ENCODE measurements around the gene EIF2S3B.
"Not testable (repeated sequence)": the region's sequence is repeated elsewhere in the genome, so short reads cannot be mapped to it uniquely, and the experiment has no call there.

The EIF2S3B gene

GRCh38 chr12:10505620-10506019 lies at the start of gene EIF2S3B:
Gene EIF2S3B (plus strand): TSS chr12:10505890. CDS start chr12:10505903, 13 bp downstream.
- no peaks in the 10 kb centered on the region for H3K4me1 ChIP-seq (ENCODE audit: insufficient read depth, low read length)
- no peak within 1 kb of the TSS for H3K9ac ChIP-seq (ENCODE audit: low read depth, low read length)
- no peaks in the 10 kb centered on the region for H3K36me3 ChIP-seq (ENCODE audit: insufficient read depth, low read depth, low read length)
- no peak within 1 kb of the TSS for H3K27ac ChIP-seq (ENCODE audit: low read length)
- H3K27me3 ChIP-seq (ENCODE audit: insufficient read depth, low read length), result no peaks in the 10 kb centered on the region
- H3K4me3 ChIP-seq (ENCODE audit: low read length), result no peak within 1 kb of the TSS
- no peaks in the 10 kb centered on the region for H3K9me3 ChIP-seq (ENCODE audit: insufficient read depth, low read depth, low read length)

- H3K27me3 ChIP-seq (ENCODE audit: insufficient read depth, low read length), result no peaks in the 10 kb centered on the region
- no peak overlapping the region for H3K4me3 ChIP-seq (ENCODE audit: low read length)
- no peak overlapping the region for H3K27ac ChIP-seq (ENCODE audit: low read length)
- no peaks in the 10 kb centered on the region for H3K36me3 ChIP-seq (ENCODE audit: insufficient read depth, low read depth, low read length)
- H3K9me3 ChIP-seq (ENCODE audit: insufficient read depth, low read depth, low read length), result no peaks in the 10 kb centered on the region; the same call in 1 of the 2 replicates
- no peak overlapping the region for H3K9ac ChIP-seq (ENCODE audit: low read depth, low read length)
- peaks cover 5% of the 10 kb centered on the region; the same call in 1 of the 2 replicates for H3K4me1 ChIP-seq (ENCODE audit: insufficient read depth, low read length)
These were observed 48.8 kb upstream of the EIF2S3B start for GRCh38 chr12:10456856-10457255.

GRCh38 chr12:10457760-10458159 lies 47.9 kb upstream of the EIF2S3B start:
- H3K27ac ChIP-seq (ENCODE audit: low read length), result peak overlapping the region; percentile 42
- H3K4me3 ChIP-seq (ENCODE audit: low read length), result peak overlapping the region; percentile 37; the same call in 1 of the 2 replicates
- no peaks in the 10 kb centered on the region for H3K27me3 ChIP-seq (ENCODE audit: insufficient read depth, low read length)
- H3K9me3 ChIP-seq (ENCODE audit: insufficient read depth, low read depth, low read length), result no peaks in the 10 kb centered on the region; the same call in 1 of the 2 replicates
- peaks cover 5% of the 10 kb centered on the region; the same call in 1 of the 2 replicates for H3K4me1 ChIP-seq (ENCODE audit: insufficient read depth, low read length)
- H3K36me3 ChIP-seq (ENCODE audit: insufficient read depth, low read depth, low read length), result no peaks in the 10 kb centered on the region
- H3K9ac ChIP-seq (ENCODE audit: low read depth, low read length), result peak overlapping the region; percentile 39; the same call in 1 of the 2 replicates

GRCh38 chr12:10466311-10466710 lies 39.4 kb upstream of the EIF2S3B start:
- H3K9ac ChIP-seq (ENCODE audit: low read depth, low read length), result no peak overlapping the region
- no peak overlapping the region for H3K4me3 ChIP-seq (ENCODE audit: low read length)
- no peaks in the 10 kb centered on the region for H3K4me1 ChIP-seq (ENCODE audit: insufficient read depth, low read length)
- H3K27me3 ChIP-seq (ENCODE audit: insufficient read depth, low read length), result no peaks in the 10 kb centered on the region
- H3K36me3 ChIP-seq (ENCODE audit: insufficient read depth, low read depth, low read length), result no peaks in the 10 kb centered on the region
- no peaks in the 10 kb centered on the region for H3K9me3 ChIP-seq (ENCODE audit: insufficient read depth, low read depth, low read length)
- H3K27ac ChIP-seq (ENCODE audit: low read length), result no peak overlapping the region

GRCh38 chr12:10469701-10470100 lies 36.0 kb upstream of the EIF2S3B start:
- Histone ChIP-seq H3K4me1 (ENCODE audit: insufficient read depth, low read length) (no peaks in the 10 kb centered on the region), H3K9me3 (ENCODE audit: insufficient read depth, low read depth, low read length) (no peaks in the 10 kb centered on the region), H3K4me3 (ENCODE audit: low read length) (no peak overlapping the region), H3K27me3 (ENCODE audit: insufficient read depth, low read length) (no peaks in the 10 kb centered on the region), H3K36me3 (ENCODE audit: insufficient read depth, low read depth, low read length) (no peaks in the 10 kb centered on the region), H3K9ac (ENCODE audit: low read depth, low read length) (no peak overlapping the region), H3K27ac (ENCODE audit: low read length) (no peak overlapping the region)

- not testable (repeated sequence) for H3K4me3 ChIP-seq (ENCODE audit: low read length); H3K9ac ChIP-seq (ENCODE audit: low read depth, low read length); H3K4me1 ChIP-seq (ENCODE audit: insufficient read depth, low read length); H3K27me3 ChIP-seq (ENCODE audit: insufficient read depth, low read length); H3K9me3 ChIP-seq (ENCODE audit: insufficient read depth, low read depth, low read length); H3K36me3 ChIP-seq (ENCODE audit: insufficient read depth, low read depth, low read length); H3K27ac ChIP-seq (ENCODE audit: low read length)
These were observed 32.9 kb upstream of the EIF2S3B start for GRCh38 chr12:10472808-10473207.

GRCh38 chr12:10481901-10482300 lies 23.8 kb upstream of the EIF2S3B start:
- H3K4me1 ChIP-seq (ENCODE audit: insufficient read depth, low read length); H3K9me3 ChIP-seq (ENCODE audit: insufficient read depth, low read depth, low read length); H3K27ac ChIP-seq (ENCODE audit: low read length); H3K9ac ChIP-seq (ENCODE audit: low read depth, low read length); H3K27me3 ChIP-seq (ENCODE audit: insufficient read depth, low read length); H3K4me3 ChIP-seq (ENCODE audit: low read length); H3K36me3 ChIP-seq (ENCODE audit: insufficient read depth, low read depth, low read length): not testable (repeated sequence)

- H3K27ac ChIP-seq (ENCODE audit: low read length); H3K4me3 ChIP-seq (ENCODE audit: low read length); H3K4me1 ChIP-seq (ENCODE audit: insufficient read depth, low read length); H3K27me3 ChIP-seq (ENCODE audit: insufficient read depth, low read length); H3K36me3 ChIP-seq (ENCODE audit: insufficient read depth, low read depth, low read length); H3K9ac ChIP-seq (ENCODE audit: low read depth, low read length); H3K9me3 ChIP-seq (ENCODE audit: insufficient read depth, low read depth, low read length): not testable (repeated sequence)
These were observed 18.4 kb upstream of the EIF2S3B start for GRCh38 chr12:10487328-10487727.

- Histone ChIP-seq H3K4me3 (ENCODE audit: low read length) (no peak overlapping the region), H3K27ac (ENCODE audit: low read length) (no peak overlapping the region), H3K4me1 (ENCODE audit: insufficient read depth, low read length) (no peaks in the 10 kb centered on the region), H3K36me3 (ENCODE audit: insufficient read depth, low read depth, low read length) (no peaks in the 10 kb centered on the region), H3K9ac (ENCODE audit: low read depth, low read length) (no peak overlapping the region), H3K27me3 (ENCODE audit: insufficient read depth, low read length) (no peaks in the 10 kb centered on the region), H3K9me3 (ENCODE audit: insufficient read depth, low read depth, low read length) (no peaks in the 10 kb centered on the region)
These were observed 13.9 kb upstream of the EIF2S3B start for GRCh38 chr12:10491766-10492165.

- Histone ChIP-seq H3K4me1 (ENCODE audit: insufficient read depth, low read length) (no peaks in the 10 kb centered on the region), H3K9me3 (ENCODE audit: insufficient read depth, low read depth, low read length) (no peaks in the 10 kb centered on the region), H3K27me3 (ENCODE audit: insufficient read depth, low read length) (no peaks in the 10 kb centered on the region), H3K4me3 (ENCODE audit: low read length) (no peak overlapping the region), H3K36me3 (ENCODE audit: insufficient read depth, low read depth, low read length) (no peaks in the 10 kb centered on the region), H3K9ac (ENCODE audit: low read depth, low read length) (no peak overlapping the region), H3K27ac (ENCODE audit: low read length) (no peak overlapping the region)
These were observed 8.1 kb upstream of the EIF2S3B start for GRCh38 chr12:10497602-10498001.

GRCh38 chr12:10498042-10498441 lies 7.6 kb upstream of the EIF2S3B start:
- no peak overlapping the region for H3K4me3 ChIP-seq (ENCODE audit: low read length)
- H3K27ac ChIP-seq (ENCODE audit: low read length), result no peak overlapping the region
- no peaks in the 10 kb centered on the region for H3K27me3 ChIP-seq (ENCODE audit: insufficient read depth, low read length)
- H3K9me3 ChIP-seq (ENCODE audit: insufficient read depth, low read depth, low read length), result no peaks in the 10 kb centered on the region
- no peak overlapping the region for H3K9ac ChIP-seq (ENCODE audit: low read depth, low read length)
- no peaks in the 10 kb centered on the region for H3K36me3 ChIP-seq (ENCODE audit: insufficient read depth, low read depth, low read length)
- H3K4me1 ChIP-seq (ENCODE audit: insufficient read depth, low read length), result no peaks in the 10 kb centered on the region

- no peak overlapping the region for H3K9ac ChIP-seq (ENCODE audit: low read depth, low read length)
- H3K9me3 ChIP-seq (ENCODE audit: insufficient read depth, low read depth, low read length), result no peaks in the 10 kb centered on the region
- no peaks in the 10 kb centered on the region for H3K27me3 ChIP-seq (ENCODE audit: insufficient read depth, low read length)
- no peaks in the 10 kb centered on the region for H3K4me1 ChIP-seq (ENCODE audit: insufficient read depth, low read length)
- H3K36me3 ChIP-seq (ENCODE audit: insufficient read depth, low read depth, low read length), result no peaks in the 10 kb centered on the region
- no peak overlapping the region for H3K27ac ChIP-seq (ENCODE audit: low read length)
- H3K4me3 ChIP-seq (ENCODE audit: low read length), result no peak overlapping the region
These were observed 4.7 kb upstream of the EIF2S3B start for GRCh38 chr12:10501030-10501429.

GRCh38 chr12:10503460-10503859 lies 2.2 kb upstream of the EIF2S3B start:
- H3K9me3 ChIP-seq (ENCODE audit: insufficient read depth, low read depth, low read length), result no peaks in the 10 kb centered on the region
- H3K4me3 ChIP-seq (ENCODE audit: low read length), result no peak overlapping the region
- H3K36me3 ChIP-seq (ENCODE audit: insufficient read depth, low read depth, low read length), result no peaks in the 10 kb centered on the region
- H3K4me1 ChIP-seq (ENCODE audit: insufficient read depth, low read length), result no peaks in the 10 kb centered on the region
- H3K9ac ChIP-seq (ENCODE audit: low read depth, low read length), result no peak overlapping the region
- H3K27me3 ChIP-seq (ENCODE audit: insufficient read depth, low read length), result no peaks in the 10 kb centered on the region
- no peak overlapping the region for H3K27ac ChIP-seq (ENCODE audit: low read length)
